HG03045 (cell line): ENCODE results near the gene TLR5.

Experiments used
- ATAC-seq: cut with Tn5 transposase; IDR thresholded peaks from one replicate; pipeline ENCODE4 v1.9.1; 2021; ENCODE audit warnings: mild to moderate bottlenecking, moderate library complexity; ENCODE audit not compliant: unreplicated experiment

Gene TLR5

GRCh38 chr1:223068900-223069665 is 74.0 kb downstream of the TLR5 start:
- ATAC-seq: no peak

DNA sequence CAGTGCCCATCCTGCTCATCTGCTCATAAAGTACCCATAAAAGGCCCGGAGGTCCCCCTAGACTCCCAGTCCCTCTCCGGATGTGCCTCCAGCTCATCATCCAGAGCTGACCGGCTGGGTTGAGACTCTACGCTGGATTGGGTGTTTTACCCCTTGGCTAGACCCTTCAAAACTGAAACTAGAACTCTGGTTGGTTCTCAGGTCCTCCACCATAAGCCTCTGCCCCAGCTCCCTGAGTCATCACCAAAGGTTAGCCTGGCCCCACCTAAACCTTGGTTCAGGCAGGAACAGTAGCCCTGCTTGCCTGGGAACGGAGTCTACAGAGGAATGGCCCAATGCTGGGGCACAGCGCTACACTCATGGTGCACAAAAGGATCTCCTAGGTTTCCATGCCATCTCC is 75.1 kb downstream of the TLR5 start:
- ATAC-seq: no peak

DNA sequence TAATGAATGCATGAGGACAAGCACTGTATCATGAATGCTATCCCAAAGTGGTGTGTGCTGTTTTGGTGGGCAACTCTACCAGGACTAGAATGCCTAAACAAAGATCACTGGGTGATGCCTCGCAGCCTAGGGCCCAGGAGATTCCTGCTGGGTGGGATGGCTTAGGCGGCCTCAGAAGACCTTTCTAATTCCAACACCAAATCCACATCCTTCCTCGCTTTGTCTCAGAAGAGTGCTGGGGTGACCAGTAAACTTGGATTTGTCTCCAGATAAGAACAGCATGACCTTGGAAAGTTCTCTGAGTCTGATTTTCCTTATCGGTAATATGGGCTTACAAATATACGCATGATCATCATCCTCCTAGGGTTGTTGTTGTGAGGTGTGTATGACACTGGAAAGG is 76.6 kb downstream of the TLR5 start:
- ATAC-seq: no peak

GRCh38 chr1:223062177-223062576 is 80.9 kb downstream of the TLR5 start:
- no peak for ATAC-seq

GRCh38 chr1:223059526-223059925 is 83.5 kb downstream of the TLR5 start:
- ATAC-seq: no peak
